Pancreas (tissue), 10 donors: ENCODE measurements around the gene GLOD4. TPM values are rescaled to one million over a fixed set of nuclear protein-coding genes. Genes with fewer than 3 reads are reported as not detected.
"Not testable (repeated sequence)": the region's sequence is repeated elsewhere in the genome, so short reads cannot be mapped to it uniquely, and the experiment has no call there.

Source experiments
- ATAC-seq, 4 donors: fragments of 200-7000 bp; cut with Tn5 transposase; one replicate each; pipeline versions ENCODE4 v1.8.0 to v1.9.1; 2020; ENCODE audit warnings: mild to moderate bottlenecking in 4 of 4, moderate library complexity in 4 of 4
- DNase-seq, 6 donors: peaks; one replicate each; pipeline ENCODE4 v3.0.0-alpha.2; 2020
- FAIRE-seq: peaks from 2 replicates; lab custom pipeline; 2012; peaks lifted over from hg19 to GRCh38; lab: Jason Lieb, UNC
- H3K27ac ChIP-seq, 4 donors: fragments of 200-600 bp; sonication (generic); 1 replicate in 3 of 4; 2 replicates in 1 of 4; pipeline versions ENCODE4 v1.5.0 to v1.8.0; 2020
- H3K27me3 ChIP-seq, 4 donors: fragments of 200-600 bp; one replicate each; pipeline ENCODE4 v1.8.0; 2021
- H3K36me3 ChIP-seq, 3 donors: fragments of 200-600 bp; sonication (generic) in 1 of 3; one replicate each; pipeline versions ENCODE4 v1.5.0 to v1.8.0; 2020 to 2021
- H3K4me1 ChIP-seq, 3 donors: fragments of 200-600 bp; one replicate each; pipeline ENCODE4 v1.8.0; 2021
- H3K4me3 ChIP-seq, 4 donors: fragments of 200-600 bp; sonication (generic) in 2 of 4; one replicate each; pipeline versions ENCODE4 v1.5.0 to v1.8.0; 2020 to 2021
- H3K9me3 ChIP-seq, 4 donors: fragments of 200-600 bp; one replicate each; pipeline ENCODE4 v1.8.0; 2021
- CTCF ChIP-seq, 4 donors: fragments of 200-600 bp; sonication (generic) in 3 of 4; IDR thresholded peaks; one replicate each; pipeline versions ENCODE4 v1.5.0 to v1.8.0; 2021; ENCODE audit warnings: antibody characterized with exemption in 4 of 4
- WGBS, 2 donors: extraction: QIAGEN DNeasy Blood & Tissue Kit; methylation state at CpG; one replicate each; pipeline ENCODE4 v1.1.7; 2013; 5-methylcytosine and 5-hydroxymethylcytosine counted together
- intact Hi-C, 3 donors: fragments of 100-400 bp; cut with DNase I; formaldehyde crosslinking; loops; one replicate each; pipeline versions ENCODE4 v1.11.1 to v1.14.2; 2022
- polyA plus RNA-seq, 2 donors: library from polyadenylated mRNA; stranded (reverse); fragments of 200-250 nt; gene quantifications; one replicate each; pipeline ENCODE4 v1.2.3, GENCODE V29; 2013
- total RNA-seq, 6 donors: library from RNA; stranded (reverse); fragmentation: NEBNext Ultra II Directional in 4 of 6; extraction: Animal tissue kit (Norgen Biotek cat#: 25700) in 4 of 6; gene quantifications; one replicate each; pipeline versions ENCODE4 v1.2.1 to v1.2.4, GENCODE V29; 2021 to 2023
- donor health status: healthy with polysubstance abuse.
- donor health status: DM: no; HTN: no; CAD: no; lungs with moderate emphysema.
- donor health status: DM: no; HTN: no; CAD: no.
- donor health status: control.
- donor health status: control.
- donor health status: Bipolar disorder and iron deficiency.
- donor health status: DM: yes; HTN: yes; CAD: no.
- donor health status: DM: no; HTN: no; CAD: no.
- donor health status: DM: no; HTN: no; CAD: no.
- donor health status: DM: yes; HTN: yes; CAD: no.

GLOD4 gene, protein sequence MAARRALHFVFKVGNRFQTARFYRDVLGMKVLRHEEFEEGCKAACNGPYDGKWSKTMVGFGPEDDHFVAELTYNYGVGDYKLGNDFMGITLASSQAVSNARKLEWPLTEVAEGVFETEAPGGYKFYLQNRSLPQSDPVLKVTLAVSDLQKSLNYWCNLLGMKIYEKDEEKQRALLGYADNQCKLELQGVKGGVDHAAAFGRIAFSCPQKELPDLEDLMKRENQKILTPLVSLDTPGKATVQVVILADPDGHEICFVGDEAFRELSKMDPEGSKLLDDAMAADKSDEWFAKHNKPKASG
- total RNA-seq, result 10 to 100 TPM; 19.9 to 36.8 (median 28.0) TPM
- 10 to 100 TPM; 18.7 to 35.2 TPM for polyA plus RNA-seq

DNA sequence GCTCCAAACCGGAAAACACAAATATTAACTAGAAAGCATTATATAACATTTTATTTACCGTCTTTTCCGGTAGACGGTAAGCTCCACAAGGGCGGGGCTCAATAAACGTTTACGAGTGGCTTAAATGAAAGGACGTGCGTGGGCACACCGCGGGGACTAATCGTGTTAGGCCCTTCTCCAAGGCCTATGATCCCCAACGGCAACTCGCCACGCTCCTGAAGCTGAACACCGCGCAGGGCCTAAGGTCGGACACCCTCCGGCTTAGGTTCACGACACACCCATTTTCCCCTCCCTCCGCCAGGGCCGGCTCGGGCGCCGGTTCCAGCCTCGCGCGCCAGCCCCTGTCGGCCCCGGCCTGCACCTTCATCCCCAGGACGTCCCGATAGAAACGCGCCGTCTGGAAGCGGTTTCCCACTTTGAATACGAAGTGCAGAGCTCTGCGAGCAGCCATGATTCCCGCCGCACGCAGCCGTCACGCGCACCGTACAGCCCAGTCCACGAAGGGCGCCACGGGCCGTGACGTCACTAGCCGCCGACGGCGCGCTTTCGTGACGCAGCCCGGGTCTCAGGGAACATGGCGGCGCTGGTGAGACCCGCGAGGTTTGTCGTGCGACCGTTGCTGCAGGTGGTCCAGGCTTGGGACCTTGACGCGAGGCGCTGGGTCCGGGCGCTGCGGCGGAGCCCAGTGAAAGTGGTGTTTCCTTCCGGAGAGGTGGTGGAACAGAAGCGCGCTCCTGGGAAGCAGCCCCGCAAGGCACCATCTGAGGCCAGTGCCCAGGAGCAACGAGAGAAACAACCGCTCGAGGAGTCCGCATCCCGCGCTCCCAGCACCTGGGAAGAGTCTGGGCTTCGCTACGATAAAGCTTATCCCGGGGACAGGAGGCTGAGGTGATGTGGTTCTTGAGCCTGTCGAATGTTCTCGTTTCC lies at the start of gene GLOD4, which contains the start of gene MRM3:
Gene GLOD4, minus strand, starts transcription at position 476 of the 927 bp plus-strand sequence. Its CDS starts 25 bp downstream, at position 451.
Gene MRM3, plus strand, starts transcription at position 549 of the 927 bp plus-strand sequence. Its CDS starts 26 bp downstream, at position 575.
- Histone ChIP-seq H3K27ac (peak within 1 kb of the TSS; percentile 74 to 94 (median 90)), H3K4me3 (peak within 1 kb of the TSS; percentile 73 to 86 (median 80)), H3K4me1 (peaks cover 6 to 18% (median 11%) of the 10 kb centered on the region in 3 donors), H3K27me3 (no peaks in the 10 kb centered on the region), H3K36me3 (peaks cover 0 to 14% (median 3%) of the 10 kb centered on the region in 3 donors), H3K9me3 (no peaks in the 10 kb centered on the region)
- intact Hi-C loops, result no loop called here
- 0% methylated on average over 81 to 87 of the region's 87 CpGs for WGBS, 2 donors
- peak; percentile 91 to 97 (median 95) for ATAC-seq
- peak in 2 of 4 donors; percentile 11 to 18 for TF ChIP-seq CTCF (IDR thresholded peaks at IDR 0.05)
- no peak for FAIRE-seq
- peak; percentile 87 to 98 (median 94) for DNase-seq

DNA sequence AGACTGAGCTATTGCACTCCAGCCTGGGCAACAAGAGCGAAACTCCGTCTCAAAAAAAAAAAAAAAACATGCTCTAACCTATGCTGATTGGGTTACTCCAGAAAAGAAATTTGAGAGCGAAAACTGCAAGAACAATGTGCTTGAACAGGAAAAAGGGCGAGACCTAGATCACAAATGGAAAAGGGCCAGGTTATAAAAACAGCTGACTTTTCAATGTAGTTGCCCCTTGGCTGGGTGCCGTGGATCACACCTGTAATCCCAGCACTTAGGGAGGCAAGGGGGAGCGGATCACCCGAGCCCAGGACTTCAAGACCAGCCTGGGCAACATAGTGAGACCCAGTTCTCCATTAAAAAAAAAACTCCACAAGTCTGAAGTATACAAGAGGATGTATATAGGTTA lies 48.9 kb upstream of the GLOD4 start:
- Histone ChIP-seq H3K27me3 (no peaks in the 10 kb centered on the region), H3K27ac (no peak overlapping the region), H3K4me3 (no peak overlapping the region), H3K36me3 (no peaks in the 10 kb centered on the region), H3K9me3 (no peaks in the 10 kb centered on the region), H3K4me1 (no peaks in the 10 kb centered on the region)
- DNase-seq (no peak), ATAC-seq (no peak), FAIRE-seq (no peak)
- 86 to 92% methylated on average over 6 to 7 of the region's 7 CpGs for WGBS, 2 donors
- no peak for TF ChIP-seq CTCF (IDR thresholded peaks at IDR 0.05)
- intact Hi-C loops, result no loop called here

- Histone ChIP-seq H3K36me3 (no peaks in the 10 kb centered on the region), H3K27me3 (no peaks in the 10 kb centered on the region), H3K9me3 (no peaks in the 10 kb centered on the region), H3K4me3 (no peak overlapping the region), H3K27ac (no peak overlapping the region), H3K4me1 (no peaks in the 10 kb centered on the region)
- no peak for TF ChIP-seq CTCF (IDR thresholded peaks at IDR 0.05)
- DNase-seq (no peak), ATAC-seq (no peak), FAIRE-seq (no peak)
- 85 to 91% methylated on average over 19 of the region's 19 CpGs for WGBS, 2 donors
- intact Hi-C loops, result no loop called here
Measured at GRCh38 chr17:830381-830780, 48.3 kb upstream of the GLOD4 start.

DNA sequence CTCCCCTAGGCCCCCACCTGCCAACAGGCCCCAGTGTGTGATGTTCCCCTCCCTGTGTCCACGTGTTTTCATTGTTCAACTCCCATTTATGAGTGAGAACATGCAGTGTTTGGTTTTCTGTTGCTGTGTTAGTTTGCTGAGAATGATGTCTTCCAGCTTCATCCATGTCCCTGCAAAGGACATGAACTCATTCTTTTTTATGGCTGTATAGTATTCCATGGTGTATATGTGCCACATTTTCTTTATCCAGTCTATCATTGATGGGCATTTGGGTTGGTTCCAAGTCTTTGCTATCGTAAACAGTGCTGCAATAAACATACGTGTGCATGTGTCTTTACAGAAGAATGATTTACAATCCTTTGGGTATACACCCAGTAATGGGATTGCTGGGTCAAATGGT lies 47.5 kb upstream of the GLOD4 start:
- H3K4me3 ChIP-seq, H3K36me3 ChIP-seq, H3K27me3 ChIP-seq, H3K9me3 ChIP-seq, intact Hi-C loops, DNase-seq, ATAC-seq, FAIRE-seq, H3K4me1 ChIP-seq, H3K27ac ChIP-seq: not testable (repeated sequence)
- WGBS, 2 donors, result 81 to 83% methylated on average over 3 of the region's 3 CpGs

DNA sequence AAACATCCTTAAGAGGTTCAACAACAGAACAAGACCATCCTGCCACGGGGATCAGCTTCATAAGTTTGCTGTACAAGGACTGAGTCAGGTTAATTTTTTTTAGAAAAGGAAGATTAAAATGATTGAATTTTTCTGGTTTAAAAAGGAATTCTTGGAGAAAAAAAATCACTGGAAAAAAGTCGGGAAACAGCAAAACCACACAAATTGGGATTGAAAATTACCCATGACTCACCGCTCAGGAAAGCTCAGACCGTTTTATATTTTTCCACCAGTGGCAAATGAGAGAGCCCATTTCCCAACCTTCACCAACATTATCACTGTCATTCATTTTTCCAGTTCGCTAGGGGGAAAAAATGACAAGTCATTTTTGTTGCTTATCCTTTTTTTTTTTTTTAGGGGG lies 46.7 kb upstream of the GLOD4 start:
- no peaks in the 10 kb centered on the region for H3K36me3 ChIP-seq
- no peak overlapping the region for H3K27ac ChIP-seq
- 90 to 92% methylated on average over 5 of the region's 5 CpGs for WGBS, 2 donors
- DNase-seq, result no peak
- no peaks in the 10 kb centered on the region for H3K27me3 ChIP-seq
- no peak for TF ChIP-seq CTCF (IDR thresholded peaks at IDR 0.05)
- H3K9me3 ChIP-seq, result no peaks in the 10 kb centered on the region
- intact Hi-C loops, result no loop called here
- H3K4me3 ChIP-seq, result no peak overlapping the region
- no peak for FAIRE-seq
- ATAC-seq, result no peak
- H3K4me1 ChIP-seq, result no peaks in the 10 kb centered on the region
